CD4-positive, alpha-beta T cell treated with Interferon gamma for 1 hour (primary cell): ENCODE data around the gene GYS1.

ENCODE experiments used
- DNase-seq: peaks from one replicate; pipeline ENCODE4 v3.0.0-alpha.2; 2020

GYS1 gene

DNA sequence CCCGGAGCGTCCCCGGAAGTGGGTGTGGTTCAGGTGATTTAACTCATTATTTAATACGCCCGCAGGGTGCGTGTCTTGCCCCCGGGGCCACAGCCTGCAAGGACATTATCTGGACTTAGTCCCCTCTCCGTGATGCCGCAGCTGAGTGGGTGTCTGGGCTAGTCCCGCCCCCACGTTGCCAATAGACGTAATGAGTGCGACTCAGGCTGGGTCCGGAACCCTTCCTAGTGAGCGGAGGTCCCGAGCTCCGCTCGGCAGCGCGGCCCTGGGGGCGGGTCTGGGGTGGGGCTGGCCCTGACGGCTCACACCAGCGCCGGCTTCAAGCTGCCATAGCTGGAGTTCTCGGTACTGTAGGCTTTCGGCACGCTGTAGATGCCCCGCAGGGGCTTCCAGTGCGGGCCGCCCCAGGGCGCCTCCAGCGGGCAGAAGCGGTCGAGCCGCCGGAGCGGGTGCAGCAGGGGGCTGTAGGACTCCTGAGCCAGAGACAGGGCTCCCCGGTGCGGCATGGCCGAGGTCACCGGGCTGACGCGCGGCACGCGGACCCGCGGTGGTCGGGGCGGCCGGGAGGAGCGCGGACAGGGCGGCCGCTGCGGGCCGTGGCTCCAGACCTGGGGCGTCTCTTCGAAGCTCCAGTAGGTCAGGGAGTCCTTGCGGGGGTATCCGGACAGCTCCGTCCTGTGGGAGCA lies 24.7 kb upstream of the GYS1 start:
- peak; percentile 71 for DNase-seq

DNA sequence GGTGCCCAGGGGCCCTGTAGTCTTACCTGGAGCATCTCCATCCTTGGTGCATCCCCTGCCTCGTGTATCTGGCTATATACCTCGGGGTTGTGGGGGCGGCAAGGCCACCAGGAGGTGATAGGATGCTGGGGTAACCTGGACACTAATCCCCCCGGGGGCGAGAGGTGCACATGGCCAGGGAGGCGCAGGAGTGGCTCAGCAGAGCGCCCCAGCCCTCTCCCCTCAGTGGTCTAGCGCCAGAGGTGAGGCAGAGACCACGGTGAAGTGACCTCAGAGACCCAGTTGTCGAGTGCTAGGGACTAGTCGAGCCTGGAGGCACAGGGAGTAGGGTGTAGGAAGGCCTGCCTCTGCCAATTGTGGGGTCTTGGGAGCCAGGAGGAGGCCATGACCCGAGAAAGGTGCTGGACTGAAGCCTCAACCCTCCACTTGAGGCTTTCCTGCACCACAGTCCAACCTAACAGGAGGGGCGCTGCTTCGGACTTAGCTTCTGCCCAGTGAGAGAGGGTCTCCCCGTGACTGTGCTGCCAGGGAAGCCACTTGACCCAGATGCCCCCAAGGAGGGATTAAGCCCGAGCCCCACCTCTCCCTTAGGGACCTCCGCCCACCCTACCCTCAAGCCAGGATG lies 24.0 kb upstream of the GYS1 start, which contains the start of gene LHB:
LHB (minus strand) TSS at position 51 of the 625 bp plus-strand sequence; CDS start at position 41, 10 bp downstream.
- DNase-seq = no peak

DNA sequence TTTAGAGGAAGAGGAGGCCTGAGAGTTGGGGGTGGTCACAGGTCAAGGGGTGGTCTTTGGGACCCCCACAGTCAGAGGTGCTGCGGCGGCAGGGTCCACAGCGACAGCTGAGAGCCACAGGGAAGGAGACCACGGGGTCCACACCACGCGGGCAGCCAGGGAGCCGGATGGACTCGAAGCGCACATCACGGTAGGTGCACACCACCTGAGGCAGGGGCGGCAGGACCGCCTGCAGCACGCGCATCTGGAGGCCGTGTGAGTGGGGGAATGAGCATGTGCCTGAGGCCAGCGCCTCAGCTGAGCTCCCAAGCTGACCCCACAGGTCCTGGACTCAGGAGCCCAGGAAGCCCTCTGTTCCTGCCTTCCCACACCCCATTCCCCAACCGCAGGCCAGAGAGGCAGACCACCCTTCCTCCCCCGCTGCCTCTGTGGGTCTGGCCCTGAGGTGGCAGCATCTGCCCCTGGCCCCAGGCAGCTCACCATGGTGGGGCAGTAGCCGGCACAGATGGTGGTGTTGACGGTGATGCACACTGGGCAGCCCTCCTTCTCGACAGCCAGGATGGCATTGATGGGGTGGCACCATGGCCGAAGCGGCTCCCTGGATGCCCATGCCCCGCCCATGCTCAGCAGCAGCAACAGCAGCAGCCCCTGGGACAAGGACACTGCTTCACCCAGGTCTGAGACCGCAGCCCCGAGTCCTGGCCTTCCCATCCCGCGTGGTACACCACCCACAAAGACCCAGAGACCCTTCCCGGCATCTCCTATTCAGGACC lies 23.1 kb upstream of the GYS1 start:
- no peak for DNase-seq

DNA sequence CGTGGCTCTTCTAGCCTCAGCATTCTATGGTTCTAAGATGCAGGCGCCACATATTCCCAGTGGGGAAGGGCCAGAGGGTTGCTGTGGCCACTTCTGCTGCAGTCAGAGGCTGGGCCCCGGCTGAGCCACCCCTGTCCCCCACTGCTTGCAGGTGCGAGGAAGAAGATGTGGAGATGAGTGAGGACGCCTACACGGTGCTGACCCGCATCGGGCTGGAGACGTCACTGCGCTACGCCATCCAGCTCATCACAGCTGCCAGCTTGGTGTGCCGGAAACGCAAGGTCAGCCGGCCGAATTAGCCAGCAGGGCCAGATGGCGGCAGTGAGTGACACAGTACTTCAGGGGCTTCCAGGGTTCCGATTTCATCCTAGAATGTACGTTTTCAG lies 21.8 kb upstream of the GYS1 start:
- no peak for DNase-seq

DNA sequence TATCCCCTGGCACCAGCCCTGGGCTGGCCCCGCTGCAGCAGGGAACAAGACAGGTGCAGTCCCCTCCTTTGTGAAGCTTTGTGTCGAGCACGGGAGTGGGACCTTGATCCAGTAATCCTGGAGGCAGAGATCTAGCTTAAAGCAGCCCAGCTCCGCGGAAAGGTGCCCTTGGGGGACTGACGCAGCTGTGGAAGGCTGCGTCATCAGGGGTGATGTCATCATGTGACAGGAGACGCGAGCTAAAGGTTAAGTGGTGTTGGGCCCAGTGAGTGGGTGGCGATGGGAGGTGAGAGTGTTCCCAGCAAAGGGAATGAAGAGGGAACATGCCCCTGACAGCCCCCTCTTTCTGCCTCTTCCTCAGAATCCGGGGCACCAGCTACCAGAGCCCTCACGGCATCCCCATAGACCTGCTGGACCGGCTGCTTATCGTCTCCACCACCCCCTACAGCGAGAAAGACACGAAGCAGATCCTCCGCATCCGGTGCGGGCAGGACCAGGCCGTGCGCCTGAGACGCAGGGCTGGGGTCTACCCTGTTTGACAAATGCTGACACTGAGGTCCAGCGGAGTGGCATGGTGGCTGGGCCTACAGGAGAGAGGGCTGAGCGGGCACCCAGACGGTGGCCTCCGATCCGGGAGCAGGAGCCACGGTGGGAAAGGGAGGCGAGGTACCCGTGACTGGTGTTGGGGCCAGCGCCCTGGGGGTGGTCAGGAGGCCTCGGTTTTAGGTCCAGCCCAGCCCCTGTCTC lies 21.2 kb upstream of the GYS1 start:
- DNase-seq = no peak

DNA sequence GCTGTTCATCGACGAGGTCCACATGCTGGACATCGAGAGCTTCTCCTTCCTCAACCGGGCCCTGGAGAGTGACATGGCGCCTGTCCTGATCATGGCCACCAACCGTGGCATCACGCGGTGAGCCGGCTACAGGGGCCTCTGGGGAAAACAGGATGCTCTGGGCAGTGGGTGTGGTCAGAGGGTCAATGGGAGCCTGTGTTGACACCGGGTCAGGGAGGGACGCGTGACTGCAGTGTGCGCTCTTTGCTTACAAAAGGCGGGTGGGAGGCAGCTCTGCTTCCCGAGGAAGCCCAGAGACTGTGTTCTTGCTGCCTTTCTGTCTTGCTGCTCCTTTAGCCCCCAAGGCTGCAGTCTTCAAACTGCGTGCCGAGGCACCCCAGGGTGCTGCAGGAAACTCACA lies 18.1 kb upstream of the GYS1 start:
- DNase-seq = no peak

DNA sequence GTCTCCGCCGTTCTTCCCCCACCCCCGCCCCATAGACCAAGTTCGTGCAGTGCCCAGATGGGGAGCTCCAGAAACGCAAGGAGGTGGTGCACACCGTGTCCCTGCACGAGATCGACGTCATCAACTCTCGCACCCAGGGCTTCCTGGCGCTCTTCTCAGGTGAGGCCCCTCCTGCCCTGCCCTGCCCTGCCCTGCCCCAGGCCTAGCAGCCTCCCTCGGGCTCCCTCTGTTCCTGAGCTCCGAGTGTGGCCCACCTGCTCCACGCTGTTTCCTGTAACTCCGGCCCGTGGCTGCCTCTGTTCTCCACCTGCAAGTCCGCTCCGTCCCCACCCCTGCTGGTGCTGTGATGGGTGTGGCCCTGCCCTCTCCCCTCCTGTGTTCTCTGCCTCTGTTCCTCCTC lies 17.3 kb upstream of the GYS1 start:
- no peak for DNase-seq

DNA sequence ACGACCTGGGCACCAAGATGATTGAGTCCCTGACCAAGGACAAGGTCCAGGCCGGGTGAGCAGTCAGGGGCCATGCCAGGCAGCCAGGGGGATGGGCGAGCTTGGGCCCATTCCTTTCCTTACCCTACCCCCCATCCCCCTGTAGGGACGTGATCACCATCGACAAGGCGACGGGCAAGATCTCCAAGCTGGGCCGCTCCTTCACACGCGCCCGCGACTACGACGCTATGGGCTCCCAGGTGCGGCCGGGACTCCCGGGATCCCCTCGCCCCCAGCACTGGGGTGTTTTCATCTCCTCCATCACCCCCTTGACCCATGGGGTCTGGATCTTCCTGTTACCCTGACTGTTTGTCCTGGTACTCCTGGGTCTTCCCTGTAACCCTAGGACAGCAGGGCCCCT lies 16.7 kb upstream of the GYS1 start:
- DNase-seq = no peak

DNA sequence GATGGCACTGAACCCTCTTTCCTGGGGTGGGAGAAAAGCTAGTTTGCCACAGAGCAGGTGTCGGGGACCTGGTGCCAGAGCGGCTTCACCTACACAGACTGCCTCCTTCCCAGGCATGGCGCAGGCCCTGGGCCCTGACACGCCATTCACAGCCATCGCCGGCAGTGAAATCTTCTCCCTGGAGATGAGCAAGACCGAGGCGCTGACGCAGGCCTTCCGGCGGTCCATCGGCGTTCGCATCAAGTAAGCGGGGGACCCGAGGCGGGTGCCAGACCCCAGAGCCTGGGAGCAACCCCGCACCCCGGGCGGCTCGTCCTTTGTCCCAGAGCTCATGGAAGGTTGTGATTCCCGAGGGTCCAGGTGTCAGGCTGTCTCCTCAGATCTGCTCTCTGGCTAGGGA lies 13.8 kb upstream of the GYS1 start:
- no peak for DNase-seq

DNA sequence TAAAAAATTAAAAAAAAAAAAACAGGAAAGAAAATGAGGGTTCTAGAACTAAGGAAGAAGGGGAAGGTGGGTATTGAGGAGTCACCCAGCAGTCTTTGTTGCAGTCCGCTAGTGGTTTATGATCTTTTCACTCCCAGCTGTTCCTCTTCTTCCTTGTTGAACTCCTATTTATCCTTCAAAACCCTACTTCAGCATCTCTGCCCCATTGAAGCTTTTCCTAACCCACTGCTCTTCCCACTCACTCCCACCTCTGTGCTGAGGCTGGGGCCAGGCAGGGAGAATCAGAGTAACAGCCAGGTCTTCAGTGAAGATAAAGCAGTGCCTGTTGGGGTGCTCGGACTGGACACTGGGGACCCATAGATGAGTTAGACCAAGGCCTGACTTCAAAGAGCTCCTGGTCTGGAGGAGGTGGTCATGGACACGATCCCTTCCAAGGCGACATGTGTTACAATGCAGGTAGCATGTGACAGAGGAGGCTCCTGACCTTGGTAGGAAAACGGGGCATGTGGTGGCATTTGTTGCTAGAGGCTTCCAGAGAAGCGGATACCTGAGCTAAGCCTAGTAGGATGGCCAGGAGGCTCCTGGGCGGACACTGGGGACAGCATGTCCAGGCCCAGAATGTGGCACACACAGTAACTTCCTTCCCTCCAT lies 12.0 kb upstream of the GYS1 start:
- no peak for DNase-seq

DNA sequence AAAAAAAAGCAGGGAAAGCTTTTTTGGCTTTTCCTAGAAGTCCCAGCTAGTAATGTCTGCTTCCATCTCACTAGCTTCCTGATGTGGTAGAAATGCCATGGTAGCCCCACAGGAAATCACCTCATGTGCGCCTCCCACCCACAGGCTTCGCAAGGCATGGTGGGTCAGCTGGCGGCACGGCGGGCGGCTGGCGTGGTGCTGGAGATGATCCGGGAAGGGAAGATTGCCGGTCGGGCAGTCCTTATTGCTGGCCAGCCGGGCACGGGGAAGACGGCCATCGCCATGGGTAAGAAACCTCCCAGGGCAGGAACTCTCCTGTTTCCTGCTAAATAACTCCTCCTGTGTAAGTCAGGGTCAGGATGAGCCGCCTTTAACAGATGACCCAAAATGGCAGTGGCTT lies 11.0 kb upstream of the GYS1 start:
- no peak for DNase-seq

DNA sequence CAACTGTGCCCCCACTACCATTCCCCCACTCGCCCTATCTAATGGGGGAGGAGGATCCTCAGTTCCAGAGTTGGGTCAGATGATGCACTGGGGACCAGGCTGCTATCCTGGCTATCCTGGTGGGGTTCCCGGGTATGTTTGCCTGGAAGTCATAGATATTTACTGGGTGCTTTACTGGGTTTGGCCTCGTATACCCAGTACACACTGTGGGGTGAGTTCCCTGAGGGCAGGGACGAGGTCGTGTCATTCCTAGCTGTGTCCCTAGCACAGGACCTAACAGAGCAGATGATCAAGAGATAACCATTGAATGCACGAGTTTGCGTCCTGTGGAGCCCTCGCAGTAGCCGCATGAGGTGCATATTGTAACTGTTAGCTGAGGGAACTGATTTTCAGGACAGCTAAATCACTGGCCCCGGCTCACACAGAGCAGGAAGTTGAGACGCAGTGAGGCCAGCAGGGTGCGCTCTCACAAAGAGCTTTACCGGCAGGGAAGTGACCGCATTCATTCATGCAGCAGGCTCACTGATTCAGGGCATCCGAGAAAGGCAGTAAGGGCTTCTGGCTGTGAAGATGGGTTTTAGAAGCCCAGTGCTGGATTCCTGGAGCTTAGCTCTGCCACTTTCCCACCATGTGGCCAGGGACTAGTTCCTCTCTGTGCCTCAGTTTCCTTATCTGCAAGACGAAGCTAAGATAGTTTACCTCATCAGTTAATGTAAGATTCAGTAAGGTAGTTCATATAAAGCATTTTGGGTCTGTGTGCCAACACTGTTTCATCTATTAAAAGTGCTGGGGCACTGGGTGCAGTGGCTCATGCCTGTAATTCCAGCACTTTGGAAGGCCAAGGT lies 6.6 kb upstream of the GYS1 start:
- DNase-seq = peak; percentile 58

DNA sequence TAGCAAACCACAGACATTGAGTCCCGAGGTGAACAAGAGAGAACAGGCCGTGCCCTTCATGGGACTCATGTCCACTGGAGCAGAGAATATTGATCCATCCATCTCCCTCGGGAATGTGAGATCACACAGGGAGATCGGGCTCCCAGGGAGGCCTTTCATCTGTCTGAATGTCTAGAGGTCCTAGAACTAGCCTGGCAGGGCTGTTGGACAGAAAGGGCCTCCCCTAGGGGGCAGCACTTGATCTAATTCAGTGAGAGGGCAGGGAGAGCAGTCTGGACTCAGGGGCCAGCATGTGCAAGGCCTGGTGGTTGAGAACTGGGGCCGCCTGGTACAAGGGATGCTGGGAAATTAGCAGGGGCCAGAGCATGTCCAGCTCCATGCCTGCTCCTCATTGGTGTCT lies 4.9 kb upstream of the GYS1 start:
- peak; percentile 24 for DNase-seq

DNA sequence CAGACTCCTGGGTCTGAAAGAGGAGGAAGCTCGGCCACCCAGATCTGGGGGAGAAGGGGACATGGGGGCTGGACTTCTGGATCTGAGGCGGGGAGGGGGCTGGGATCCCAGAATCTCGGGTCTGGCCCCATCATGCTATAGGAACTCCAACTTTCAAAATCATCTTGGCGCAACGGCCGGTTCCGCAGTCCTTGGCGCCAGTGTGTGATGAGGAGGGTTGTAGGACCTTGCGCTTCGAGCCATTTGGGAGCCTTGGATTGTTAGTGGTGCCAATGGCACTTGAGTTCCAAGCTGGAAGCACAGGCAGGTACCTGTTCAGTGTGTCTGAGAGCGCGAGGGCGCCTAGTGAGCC lies 902 bp upstream of the GYS1 start:
- no peak for DNase-seq

DNA sequence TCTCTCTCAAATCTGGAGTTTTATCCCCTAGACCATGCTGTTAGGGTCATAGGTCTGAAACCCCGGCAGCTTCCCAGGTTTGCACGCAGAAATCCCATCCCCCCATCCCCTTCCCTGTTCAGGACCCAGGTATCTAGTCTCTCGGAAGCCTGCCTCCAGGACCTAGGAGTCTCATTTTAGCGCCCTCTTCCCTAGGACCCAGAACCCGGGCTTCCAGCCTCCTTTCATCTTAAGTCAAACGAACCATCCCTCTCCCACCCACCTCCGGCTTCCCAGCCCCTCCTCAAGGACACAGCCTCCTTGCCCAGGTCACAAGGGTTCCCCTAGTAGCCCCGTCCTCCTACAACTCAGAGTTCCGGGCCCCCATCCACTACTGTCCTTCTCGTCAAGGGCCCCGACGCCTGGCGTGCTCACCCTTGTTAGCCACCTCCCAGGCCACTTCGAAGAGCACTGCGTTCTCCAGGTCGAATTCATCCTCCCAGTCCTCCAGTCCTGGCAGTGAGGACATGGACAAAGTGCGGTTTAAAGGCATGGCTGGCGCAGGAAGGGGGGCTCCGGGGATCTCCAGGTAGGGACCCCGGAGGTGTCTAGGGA lies 431 bp downstream of the GYS1 start:
- no peak for DNase-seq

DNA sequence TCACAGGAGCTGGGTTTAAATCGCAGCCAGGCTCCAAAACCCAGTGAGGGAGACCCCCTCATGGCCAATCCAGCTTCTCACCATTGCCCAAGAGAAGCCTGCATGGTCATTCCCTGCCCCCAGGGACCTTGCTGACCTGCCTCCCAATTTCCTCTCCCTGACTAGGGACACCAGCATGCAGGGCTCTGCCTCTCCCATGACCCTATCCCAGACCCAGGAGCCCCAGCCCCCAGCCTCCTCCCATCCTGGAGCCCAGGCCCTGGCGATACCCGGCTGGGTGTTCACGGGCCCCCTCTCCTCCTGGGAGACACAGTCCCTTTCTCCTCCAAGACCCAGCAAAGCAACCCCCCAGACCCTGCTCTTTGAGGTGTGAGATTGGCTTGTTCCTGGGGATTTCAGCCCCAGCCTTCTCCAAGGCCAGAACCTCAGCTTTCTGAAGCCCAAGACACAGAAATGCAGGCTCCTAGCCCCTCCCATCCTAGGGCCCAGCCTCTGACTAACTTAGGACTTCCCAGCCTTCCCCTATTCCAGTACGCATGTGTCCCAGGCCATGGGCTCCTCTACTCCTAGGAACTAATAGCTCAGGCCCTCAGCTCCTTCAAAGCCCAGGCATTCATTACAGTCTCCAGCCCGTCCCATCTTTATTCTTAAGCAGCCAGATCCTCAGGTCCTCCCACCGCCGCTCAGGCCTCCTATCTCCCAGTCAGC lies 1.1 kb downstream of the GYS1 start:
- peak; percentile 23 for DNase-seq

DNA sequence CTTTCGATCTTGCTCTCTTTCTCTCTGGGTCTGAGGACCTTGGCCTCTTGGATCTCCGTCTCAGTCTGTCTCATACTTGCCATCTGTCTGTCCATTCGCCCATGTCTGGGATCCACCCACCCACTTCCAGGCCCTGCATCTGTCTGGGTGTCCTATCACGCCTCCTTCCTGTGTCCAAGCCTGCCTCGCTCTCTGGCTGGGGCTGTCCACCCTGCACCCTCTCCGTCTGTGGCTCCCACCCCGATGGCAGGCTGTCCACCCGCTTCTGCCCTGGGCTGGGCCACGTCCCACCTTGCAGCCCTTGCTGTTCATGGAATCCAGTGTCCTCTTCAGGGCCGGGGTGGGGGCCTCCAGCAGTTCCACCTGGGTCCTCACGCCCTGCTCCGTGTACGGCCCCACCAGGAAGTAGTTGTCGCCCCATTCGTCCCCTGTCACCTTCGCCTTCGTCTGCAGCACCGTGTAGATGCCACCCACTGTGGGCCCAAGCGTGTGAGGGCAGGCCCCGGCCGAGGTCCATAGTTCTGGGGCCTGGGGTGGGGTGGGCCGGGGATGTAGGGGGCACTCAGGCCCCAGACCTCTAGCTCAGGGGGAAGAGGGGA lies 2.0 kb downstream of the GYS1 start:
- DNase-seq = no peak

DNA sequence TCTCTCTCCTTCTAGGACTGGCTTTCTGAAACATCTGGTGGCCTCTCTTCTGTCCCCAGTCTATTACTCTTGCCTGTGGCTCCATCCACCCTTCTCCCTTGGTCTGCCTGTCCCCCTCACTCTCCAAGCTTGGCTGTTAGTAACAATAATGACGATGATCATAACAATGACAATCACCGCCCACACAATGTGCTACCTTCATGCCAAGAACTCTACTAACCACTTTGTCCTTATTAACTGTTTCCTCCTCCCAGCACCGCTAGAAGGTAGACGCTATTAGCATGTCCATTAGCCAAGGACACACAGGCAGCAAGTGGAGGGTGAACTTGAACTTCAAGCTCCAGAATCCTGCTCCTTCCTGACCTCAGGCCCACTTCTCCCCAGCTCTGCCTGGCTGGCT lies 2.7 kb downstream of the GYS1 start:
- DNase-seq = no peak

DNA sequence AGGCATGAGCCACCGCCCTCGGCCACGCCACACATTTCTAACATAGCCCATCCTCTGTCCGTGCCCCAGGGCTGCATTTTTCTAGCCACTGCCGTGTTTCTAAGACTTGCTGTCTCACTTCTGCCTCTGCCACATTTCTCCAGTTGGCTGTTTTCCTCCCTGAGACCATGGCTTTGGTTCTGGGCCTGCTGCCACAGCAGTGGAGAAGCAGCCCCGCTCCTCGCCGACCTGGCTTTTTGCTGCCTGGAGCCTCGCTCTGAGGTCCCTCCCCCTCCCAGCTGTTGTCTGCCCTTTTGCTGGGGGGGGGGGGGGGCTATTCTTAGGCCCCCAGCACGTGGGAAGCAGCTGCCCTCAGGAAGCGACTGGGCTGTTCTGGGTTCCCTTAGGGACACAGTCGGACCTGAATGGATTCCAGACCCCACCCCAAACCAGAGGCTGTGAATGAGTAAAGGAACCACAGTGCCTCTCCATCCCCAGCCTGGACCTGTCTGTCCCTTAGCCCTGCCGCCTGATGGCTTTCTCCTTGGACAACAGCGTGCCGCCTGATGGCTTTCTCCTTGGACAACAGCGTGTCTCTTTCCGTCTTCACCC lies 3.3 kb downstream of the GYS1 start:
- no peak for DNase-seq

DNA sequence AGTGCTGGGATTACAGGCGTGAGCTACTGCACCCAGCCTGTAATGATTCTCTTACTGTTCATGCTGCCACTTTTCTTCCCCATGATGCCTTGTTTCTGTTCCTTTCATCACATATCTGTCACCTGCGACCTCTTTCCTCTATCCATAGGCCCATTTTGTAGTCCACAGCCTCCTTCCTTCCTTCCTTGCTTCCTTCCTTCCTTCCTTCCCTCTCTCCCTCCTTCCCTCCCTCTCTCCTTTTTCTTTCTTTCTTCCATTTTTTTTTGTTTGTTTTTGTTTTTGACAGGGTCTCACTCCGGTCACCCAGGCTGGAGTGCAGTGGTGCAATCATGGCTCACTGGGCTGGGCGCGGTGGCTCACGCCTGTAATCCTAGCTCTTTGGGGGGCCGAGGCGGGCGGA lies 4.2 kb downstream of the GYS1 start:
- DNase-seq = no peak
